ENCODE results near the gene ABI3BP.

Gene ABI3BP

DNA sequence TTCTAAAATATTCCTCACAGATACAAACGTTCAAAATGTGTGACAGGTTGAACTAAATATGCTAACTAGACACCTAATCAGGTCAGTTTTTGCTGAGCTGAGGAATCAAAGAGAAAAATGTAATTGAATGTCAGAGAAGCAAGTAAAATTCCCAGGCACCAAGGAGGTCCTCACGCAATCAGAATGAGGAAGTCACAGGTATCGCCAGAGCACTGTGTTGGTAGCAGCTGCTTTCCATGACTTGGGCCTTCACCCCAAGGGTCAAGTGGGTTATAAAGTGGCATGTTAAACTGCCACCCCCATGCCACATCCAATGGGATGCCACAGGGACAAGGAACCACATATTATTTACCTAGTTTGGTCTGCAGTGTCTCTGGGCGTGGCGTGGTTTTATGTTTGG, 158.9 kb downstream of the ABI3BP start:
- Histone ChIP-seq H3K27me3 (peaks cover 13% of the 10 kb centered on the region), H3K36me3 (no peaks in the 10 kb centered on the region), H3K27ac (no peak overlapping the region), H3K4me1 (ENCODE audit: control insufficient read depth in 1 of 2, insufficient read depth in 1 of 2, low read depth in 1 of 2, low read length in 1 of 2) (no peaks in the 10 kb centered on the region), H3K4me3 (ENCODE audit: low read depth in 1 of 2, low read length in 1 of 2) (no peak overlapping the region), H3K9me3 (no peaks in the 10 kb centered on the region)
- TF ChIP-seq, protein P1, sequence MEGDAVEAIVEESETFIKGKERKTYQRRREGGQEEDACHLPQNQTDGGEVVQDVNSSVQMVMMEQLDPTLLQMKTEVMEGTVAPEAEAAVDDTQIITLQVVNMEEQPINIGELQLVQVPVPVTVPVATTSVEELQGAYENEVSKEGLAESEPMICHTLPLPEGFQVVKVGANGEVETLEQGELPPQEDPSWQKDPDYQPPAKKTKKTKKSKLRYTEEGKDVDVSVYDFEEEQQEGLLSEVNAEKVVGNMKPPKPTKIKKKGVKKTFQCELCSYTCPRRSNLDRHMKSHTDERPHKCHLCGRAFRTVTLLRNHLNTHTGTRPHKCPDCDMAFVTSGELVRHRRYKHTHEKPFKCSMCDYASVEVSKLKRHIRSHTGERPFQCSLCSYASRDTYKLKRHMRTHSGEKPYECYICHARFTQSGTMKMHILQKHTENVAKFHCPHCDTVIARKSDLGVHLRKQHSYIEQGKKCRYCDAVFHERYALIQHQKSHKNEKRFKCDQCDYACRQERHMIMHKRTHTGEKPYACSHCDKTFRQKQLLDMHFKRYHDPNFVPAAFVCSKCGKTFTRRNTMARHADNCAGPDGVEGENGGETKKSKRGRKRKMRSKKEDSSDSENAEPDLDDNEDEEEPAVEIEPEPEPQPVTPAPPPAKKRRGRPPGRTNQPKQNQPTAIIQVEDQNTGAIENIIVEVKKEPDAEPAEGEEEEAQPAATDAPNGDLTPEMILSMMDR (IDR thresholded peaks at IDR 0.05): no peak

DNA sequence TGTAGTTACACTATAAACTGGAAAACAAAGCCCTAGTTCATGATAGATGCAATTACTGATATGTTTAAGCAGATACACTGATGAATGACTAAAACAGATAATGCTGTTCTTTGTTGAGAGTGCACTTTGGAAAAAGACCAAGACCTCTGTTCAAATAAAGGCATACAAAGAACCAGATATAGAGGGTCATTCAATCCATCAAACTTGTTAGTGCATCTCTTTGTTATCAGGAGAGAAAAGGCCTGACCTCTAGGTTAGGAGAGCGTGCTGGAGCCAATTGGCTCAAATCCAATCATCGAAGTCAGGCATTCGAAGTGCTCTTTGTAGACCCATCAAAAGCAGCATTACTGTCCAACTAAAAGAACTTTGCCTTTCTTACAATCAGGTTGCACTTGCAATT, 159.7 kb downstream of the ABI3BP start:
- H3K36me3 ChIP-seq: no peaks in the 10 kb centered on the region
- TF ChIP-seq, protein P1 (IDR thresholded peaks at IDR 0.05): no peak
- peaks cover 9% of the 10 kb centered on the region for H3K27me3 ChIP-seq
- H3K4me1 ChIP-seq (ENCODE audit: control insufficient read depth in 1 of 2, insufficient read depth in 1 of 2, low read depth in 1 of 2, low read length in 1 of 2): no peaks in the 10 kb centered on the region
- H3K9me3 ChIP-seq: no peaks in the 10 kb centered on the region
- H3K27ac ChIP-seq: no peak overlapping the region
- no peak overlapping the region for H3K4me3 ChIP-seq (ENCODE audit: low read depth in 1 of 2, low read length in 1 of 2)

DNA sequence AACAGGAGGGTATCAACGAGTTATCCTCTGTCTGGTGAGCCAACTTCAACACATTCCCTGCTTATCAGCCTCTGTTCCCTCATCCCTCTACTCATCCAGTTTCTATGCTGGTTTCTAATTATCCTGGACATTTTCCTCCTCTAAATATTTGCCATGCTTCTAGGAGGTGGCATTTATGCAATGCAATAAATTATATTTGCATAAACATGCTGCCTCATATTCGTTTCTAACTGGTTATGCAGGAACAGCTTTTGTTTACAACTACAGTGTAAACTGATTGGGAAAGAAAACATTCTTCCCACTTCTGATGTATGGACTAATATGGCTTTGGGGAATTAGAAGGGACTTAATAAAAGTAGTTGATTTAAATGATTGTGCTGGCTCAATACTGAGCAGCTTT, 161.6 kb downstream of the ABI3BP start:
- H3K36me3 ChIP-seq: no peaks in the 10 kb centered on the region
- no peaks in the 10 kb centered on the region for H3K9me3 ChIP-seq
- no peak overlapping the region for H3K27ac ChIP-seq
- TF ChIP-seq, protein P1 (IDR thresholded peaks at IDR 0.05): no peak
- H3K4me3 ChIP-seq (ENCODE audit: low read depth in 1 of 2, low read length in 1 of 2): no peak overlapping the region
- no peaks in the 10 kb centered on the region for H3K4me1 ChIP-seq (ENCODE audit: control insufficient read depth in 1 of 2, insufficient read depth in 1 of 2, low read depth in 1 of 2, low read length in 1 of 2)
- H3K27me3 ChIP-seq: no peaks in the 10 kb centered on the region

DNA sequence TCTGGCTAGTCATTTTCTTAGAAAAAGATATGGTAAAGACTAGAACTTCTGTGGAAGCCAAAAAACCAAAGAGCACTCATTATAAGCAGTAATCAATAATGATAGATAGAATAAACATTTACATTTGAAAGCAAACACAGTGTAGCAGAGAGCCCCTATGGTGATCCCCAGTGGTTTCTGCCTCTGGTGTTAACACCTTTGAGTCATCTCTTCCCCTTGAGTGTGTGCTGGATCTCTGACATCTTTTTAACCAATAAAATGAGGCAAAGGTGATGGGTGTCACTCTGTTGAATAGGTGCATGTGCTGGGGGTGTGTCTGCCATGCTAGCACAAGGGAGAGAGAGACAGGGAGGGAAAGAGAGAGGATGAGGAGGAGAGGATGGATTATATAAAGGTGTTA, 162.3 kb downstream of the ABI3BP start:
- H3K36me3 ChIP-seq: no peaks in the 10 kb centered on the region
- no peaks in the 10 kb centered on the region for H3K4me1 ChIP-seq (ENCODE audit: control insufficient read depth in 1 of 2, insufficient read depth in 1 of 2, low read depth in 1 of 2, low read length in 1 of 2)
- no peaks in the 10 kb centered on the region for H3K9me3 ChIP-seq
- no peak overlapping the region for H3K27ac ChIP-seq
- H3K4me3 ChIP-seq (ENCODE audit: low read depth in 1 of 2, low read length in 1 of 2): no peak overlapping the region
- no peaks in the 10 kb centered on the region for H3K27me3 ChIP-seq
- TF ChIP-seq, protein P1 (IDR thresholded peaks at IDR 0.05): no peak

DNA sequence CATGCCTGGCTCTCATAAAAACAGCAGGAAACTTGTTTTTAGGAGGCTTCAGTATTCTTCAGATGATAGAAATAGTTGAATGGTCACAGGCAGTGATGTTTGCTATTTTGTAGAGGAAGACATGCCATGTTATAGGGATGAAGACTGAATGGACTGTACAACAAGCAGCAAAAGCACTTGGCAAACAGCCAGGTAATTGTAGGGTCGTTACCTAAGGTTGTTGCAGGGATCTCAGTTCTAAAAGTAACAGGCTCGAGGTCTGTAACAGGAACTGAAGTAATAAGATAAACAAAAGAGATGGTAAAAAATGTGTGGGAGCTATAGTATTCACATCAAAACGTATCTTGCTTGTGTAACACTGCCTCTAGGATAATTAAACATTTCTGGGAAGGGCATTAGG, 167.6 kb downstream of the ABI3BP start:
- Histone ChIP-seq H3K4me3 (ENCODE audit: low read depth in 1 of 2, low read length in 1 of 2) (no peak overlapping the region), H3K36me3 (no peaks in the 10 kb centered on the region), H3K9me3 (no peaks in the 10 kb centered on the region), H3K4me1 (ENCODE audit: control insufficient read depth in 1 of 2, insufficient read depth in 1 of 2, low read depth in 1 of 2, low read length in 1 of 2) (no peaks in the 10 kb centered on the region), H3K27ac (no peak overlapping the region), H3K27me3 (no peaks in the 10 kb centered on the region)
- TF ChIP-seq, protein P1 (IDR thresholded peaks at IDR 0.05): no peak

DNA sequence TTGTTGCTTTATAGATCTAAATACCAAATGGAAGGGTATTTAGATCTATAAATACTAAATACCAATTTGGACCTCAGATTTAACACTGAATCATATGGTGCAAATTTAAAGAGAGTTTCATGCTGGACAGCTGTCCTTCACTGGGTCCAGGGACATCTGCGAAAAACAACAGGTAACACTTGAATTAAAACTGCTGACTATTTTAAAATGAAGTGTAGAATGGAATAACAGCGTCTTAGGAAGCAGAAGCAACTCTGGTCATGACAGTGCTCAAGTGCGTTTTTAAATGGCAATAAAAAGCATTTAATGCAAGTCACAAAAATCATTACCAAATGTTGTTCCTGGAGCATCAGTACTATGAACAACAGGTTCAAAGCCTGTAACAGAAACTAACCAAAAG, 177.6 kb downstream of the ABI3BP start:
- H3K27ac ChIP-seq: no peak overlapping the region
- TF ChIP-seq, protein P1 (IDR thresholded peaks at IDR 0.05): no peak
- no peaks in the 10 kb centered on the region for H3K9me3 ChIP-seq
- no peak overlapping the region for H3K4me3 ChIP-seq (ENCODE audit: low read depth in 1 of 2, low read length in 1 of 2)
- H3K4me1 ChIP-seq (ENCODE audit: control insufficient read depth in 1 of 2, insufficient read depth in 1 of 2, low read depth in 1 of 2, low read length in 1 of 2): no peaks in the 10 kb centered on the region
- H3K27me3 ChIP-seq: peaks cover 5% of the 10 kb centered on the region
- no peaks in the 10 kb centered on the region for H3K36me3 ChIP-seq

Measured in neutrophil (primary cell).